ENCODE results near the gene HLA-DMB.
"Not testable (repeated sequence)": the region's sequence is repeated elsewhere in the genome, so short reads cannot be mapped to it uniquely, and the experiment has no call there.

The HLA-DMB gene

DNA sequence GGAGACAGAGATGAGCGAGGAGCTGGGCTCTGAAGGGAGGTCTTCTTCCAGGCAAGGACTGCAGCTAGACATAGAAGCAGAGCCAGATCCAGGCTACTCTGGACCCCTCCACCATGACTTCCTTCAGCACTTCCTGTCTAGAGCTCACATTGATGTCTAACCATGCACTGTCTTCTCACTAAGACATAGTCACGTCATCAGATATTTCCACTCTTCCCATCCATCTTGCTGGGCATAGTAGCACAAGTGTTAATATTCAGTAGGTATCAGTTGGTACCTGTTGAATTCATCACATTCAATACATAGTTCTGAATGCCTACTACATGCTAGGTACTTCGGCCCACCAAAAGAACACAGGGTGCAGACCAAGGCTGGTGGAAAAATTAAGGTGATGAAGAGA lies 9.2 kb upstream of the HLA-DMB start:
- DNase-seq (ENCODE audit: low spot score): no peak

DNA sequence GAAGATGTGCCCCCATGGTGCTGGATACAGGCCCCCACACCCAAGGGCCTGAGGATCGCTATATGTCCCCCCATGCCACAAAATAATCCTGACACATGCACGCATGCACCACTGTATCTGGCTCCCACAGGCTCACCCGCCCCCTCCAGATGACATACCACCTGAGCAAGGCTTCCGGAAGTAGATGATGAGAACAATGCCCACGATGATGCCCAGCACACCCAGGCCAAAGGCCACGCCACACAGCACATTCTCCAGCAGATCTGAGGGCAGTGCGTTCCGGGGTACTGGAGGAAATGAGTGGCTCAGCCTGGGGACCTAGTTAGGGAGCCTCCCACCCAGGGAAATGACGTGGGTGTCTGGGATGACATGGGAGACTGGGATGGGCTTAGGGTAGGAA lies 8.3 kb upstream of the HLA-DMB start:
- DNase-seq (ENCODE audit: low spot score): no peak

- no peak for DNase-seq (ENCODE audit: low spot score)
Measured at GRCh38 chr6:32947552-32948465, 7.0 kb upstream of the HLA-DMB start.

DNA sequence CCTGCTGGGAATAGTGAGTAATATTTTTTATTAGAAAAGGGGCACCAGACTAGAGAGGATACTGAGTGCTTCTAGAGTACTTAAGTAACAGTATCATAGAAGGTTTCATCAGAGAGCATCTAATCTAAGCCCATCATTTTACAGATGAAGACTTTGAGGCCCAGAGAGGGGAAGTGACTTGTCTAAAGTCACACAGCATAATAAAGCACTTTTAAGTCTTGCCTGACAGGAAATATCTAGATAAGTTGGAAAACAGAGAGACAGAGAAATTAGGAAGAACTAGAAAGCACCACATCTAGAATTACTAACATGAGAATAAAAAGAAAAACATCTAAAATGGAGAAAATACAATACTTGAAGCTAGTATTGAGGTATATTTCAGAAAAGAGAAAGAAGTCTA lies 6.1 kb upstream of the HLA-DMB start:
- DNase-seq (ENCODE audit: low spot score): no peak

- no peak for DNase-seq (ENCODE audit: low spot score)
Measured at GRCh38 chr6:32945953-32946352, 5.1 kb upstream of the HLA-DMB start.

- no peak for DNase-seq (ENCODE audit: low spot score)
Measured at GRCh38 chr6:32945108-32945760, 4.4 kb upstream of the HLA-DMB start.

DNA sequence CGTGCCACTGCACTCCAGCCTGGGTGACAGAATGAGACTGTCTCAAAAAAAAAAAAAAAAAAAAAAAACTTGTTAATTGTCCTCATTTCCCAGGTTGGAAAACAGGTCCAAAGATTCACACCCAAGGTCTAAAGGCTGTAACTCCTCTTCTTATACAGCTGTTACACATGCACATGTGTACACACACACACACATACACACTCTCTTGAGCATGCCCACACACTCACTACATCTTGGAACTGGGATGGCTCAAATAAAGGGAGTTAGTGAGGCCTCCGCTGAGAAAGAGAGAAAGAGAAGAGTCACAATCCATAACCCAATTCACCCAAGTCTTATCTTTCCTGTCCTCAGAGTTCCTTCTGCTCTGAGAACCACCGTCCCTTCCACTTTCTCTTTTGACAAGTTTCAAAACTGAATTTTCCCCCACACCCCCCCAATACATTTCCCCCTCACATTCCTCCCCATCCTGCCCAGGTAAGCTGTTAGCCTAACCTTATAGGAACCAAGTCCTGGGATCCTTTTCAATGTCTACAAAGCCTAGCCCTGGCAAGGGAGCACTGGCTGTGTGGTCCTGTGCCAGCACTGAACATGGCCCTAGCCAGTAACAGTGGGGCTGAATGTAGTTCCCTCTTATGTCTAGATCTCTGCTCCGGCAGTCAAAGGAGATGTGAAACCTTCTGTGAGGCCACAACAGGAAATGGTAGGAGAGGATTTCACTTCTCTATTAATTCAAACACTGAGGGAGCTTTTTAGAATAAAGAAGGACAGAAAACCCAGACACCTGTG lies 3.2 kb upstream of the HLA-DMB start:
- DNase-seq (ENCODE audit: low spot score): no peak

GRCh38 chr6:32942555-32943123 lies 1.8 kb upstream of the HLA-DMB start:
- DNase-seq (ENCODE audit: low spot score): not testable (repeated sequence)

DNA sequence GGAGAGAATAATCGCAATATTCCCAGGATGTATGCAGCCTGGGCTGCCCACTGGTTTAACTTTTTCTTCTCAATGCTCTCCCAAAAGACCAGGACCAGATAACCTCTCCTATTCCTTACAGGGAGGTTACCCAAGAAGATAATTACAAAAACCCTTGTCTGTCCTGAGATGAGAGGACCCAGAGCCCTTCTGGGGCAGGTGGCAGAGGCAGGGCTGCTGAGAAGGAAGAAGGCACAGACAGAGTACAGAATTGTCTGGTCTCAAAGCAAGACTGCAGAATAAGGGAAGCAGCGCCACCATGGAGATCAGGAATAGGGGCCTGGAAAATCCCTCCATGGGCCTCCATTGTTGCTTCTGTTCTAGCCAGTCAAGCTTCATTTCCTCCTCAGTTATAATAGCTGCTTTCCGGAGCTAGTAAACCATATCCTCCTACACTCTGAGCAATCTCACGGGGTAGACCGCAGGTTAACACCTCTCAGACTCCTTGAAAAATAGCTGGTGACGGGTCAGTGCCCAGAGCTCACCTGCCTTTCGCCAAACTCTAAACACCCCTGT lies 463 bp upstream of the HLA-DMB start:
- no peak for DNase-seq (ENCODE audit: low spot score)

DNA sequence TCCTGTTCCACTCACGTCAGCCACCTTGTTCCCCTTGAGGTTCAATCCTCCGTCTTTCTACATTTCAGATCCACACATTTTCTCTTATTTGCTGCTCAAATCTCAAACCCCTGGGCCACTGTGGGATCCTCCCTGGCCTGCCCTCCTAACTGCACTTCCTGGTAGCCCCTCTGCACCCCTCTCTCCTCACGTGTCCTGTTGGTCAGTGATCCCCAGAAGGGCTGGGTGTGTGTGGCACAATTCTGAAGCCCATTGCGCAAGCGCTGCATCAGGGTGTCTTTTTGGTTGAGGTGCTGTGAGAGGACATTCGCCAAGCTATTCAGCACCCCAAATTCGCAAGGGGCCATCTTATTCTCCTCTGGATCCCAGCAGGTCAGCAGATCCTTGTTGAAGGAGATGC lies 2.3 kb downstream of the HLA-DMB start:
- DNase-seq (ENCODE audit: low spot score): no peak

DNA sequence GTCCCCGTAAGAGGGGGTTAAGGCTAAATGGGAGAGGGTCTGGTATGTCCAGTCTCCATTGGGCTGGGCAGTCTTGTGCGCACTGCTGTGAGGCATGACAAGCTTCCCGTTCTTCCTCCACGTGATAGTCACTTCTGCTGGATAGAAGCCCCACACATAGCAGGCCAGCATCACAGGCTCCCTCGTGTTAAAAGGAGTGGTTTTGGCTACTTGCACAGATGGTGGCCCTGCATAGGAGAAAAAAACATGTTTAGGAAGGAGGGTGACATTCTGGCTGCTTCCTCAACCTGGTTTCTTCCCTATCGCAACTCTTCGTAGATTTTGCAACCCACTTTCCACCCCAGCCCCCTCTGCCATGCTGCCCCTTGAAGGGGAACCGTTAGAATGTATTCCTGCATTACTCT lies 3.6 kb downstream of the HLA-DMB start:
- DNase-seq (ENCODE audit: low spot score): no peak

- no peak for DNase-seq (ENCODE audit: low spot score)
Measured at GRCh38 chr6:32936239-32937152, 4.3 kb downstream of the HLA-DMB start.

DNA sequence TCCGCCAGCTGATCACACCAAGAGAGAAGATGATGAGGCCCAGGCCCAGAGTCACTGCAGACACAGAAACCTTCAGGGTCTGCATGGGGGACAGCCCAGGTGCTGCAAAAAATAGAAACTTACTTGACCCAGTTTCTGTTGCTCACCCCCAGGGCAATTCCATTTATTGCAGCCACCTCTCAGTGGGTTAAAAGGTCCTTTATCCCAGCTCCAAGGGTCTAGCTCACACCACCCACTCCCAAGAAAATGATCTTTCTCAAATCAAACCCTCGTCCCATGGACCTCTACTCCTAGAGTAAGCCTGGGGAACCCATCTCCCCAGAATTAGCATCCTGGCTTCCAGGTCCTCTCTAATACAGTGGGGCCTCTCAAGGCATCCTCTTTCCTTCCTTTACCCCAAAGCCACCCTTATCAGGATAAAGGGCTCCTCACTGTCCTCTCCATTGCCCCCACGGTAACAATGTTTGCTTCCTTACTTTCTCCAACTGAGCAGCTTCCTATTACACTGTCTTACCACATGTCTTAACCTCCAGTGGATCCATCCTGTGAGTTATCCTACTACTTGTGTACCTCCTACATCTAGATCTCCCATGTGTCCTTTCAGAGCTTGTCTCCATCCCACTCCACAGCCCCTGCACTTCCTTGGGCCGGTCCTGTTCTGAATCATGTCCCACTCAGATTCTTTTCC lies 5.1 kb downstream of the HLA-DMB start:
- no peak for DNase-seq (ENCODE audit: low spot score)

DNA sequence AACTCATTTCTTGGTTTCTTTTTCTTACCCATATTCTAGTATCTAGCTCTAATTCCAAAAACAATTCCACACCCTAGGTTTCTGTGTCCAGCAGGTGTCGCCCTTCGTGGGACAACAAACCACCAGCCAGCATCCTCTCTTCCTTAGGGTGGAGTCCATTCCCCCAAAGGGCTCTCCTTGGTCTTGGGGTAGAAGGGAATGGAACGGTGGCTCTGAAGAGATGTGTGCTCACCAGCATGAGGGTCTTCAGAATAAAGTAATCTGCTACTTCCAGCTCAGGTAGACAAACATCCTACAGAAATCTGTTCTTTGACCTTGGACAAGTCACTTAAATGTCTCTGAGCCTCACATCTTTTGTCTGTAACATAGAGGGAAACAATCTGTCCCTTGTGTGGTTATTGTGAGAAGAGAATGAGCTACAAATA lies 7.2 kb downstream of the HLA-DMB start:
- peak; percentile 63 for DNase-seq (ENCODE audit: low spot score)

DNA sequence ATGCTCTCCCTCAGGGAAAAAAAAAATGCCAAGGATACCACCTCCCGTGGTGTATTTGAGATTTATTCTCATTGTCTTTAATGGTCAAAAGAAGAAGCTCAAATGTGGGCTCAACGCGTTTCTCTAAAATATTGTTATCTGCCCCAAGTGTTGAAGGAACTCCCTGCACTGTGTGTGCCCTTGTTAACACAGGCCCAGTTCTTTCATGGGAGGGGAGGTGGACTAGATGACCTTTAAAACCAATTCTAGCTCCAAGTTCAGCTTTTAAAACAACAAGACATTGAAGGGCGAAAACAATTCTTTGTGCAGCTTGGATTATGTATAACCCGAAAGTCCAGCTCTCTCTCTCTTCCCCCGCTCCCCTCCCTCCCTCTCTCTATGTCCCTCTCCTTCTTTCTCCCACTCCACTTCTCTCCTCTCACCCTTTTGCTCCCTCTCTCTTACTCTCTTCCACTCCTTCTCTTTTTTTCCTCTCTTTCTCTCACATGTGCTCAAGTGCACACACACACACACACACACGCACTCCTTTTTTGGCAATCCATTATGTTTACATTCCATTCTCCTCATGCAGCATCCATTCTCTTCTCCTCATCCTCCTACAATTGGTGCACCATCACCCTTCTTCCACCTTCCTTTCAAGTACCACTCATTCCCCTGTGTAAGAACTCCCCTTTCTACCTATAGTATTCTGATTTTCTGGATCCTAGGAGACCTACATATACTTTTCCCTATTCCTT lies 8.5 kb downstream of the HLA-DMB start:
- DNase-seq (ENCODE audit: low spot score): no peak

DNA sequence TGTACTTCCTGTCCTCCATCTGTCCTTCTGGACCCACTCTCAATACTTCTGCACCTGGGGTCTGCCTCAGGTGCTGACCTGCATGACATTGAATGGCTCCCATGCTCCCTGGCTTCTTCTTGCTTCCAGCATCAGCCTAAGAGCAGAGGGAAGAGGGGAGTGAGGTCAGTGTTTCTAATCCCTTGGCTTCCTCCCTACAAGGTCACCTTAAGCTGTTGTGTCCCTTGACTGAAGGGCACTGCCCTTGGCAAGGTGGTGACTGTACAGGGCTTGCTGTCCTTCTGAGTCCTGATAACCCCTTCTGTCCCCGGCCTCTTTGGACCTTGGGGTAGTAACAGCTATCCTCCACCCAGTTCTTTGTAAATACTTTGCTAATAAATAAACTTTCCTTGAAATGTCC lies 9.6 kb downstream of the HLA-DMB start:
- no peak for DNase-seq (ENCODE audit: low spot score)

DNA sequence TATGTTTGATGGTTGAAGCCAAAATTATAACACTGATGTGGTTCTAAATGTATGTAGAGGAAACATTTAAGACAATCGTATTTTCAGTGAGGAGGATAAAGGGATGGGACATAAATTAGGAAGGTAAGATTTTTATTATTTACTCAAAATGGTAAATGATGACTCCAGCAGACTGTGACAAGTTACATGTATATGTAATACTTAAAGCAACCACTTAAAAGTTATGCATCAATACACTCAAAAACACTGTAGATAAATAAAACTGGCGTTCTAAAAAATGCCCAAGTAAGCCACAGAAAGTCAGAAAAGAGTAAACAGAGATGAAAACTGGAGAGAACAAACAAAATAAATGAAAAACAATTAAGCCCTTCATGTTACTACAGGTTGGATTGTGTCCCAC lies 18.7 kb downstream of the HLA-DMB start:
- DNase-seq (ENCODE audit: low spot score): no peak

- DNase-seq (ENCODE audit: low spot score): no peak
Measured at GRCh38 chr6:32920715-32921114, 20.1 kb downstream of the HLA-DMB start.

- DNase-seq (ENCODE audit: low spot score): no peak
Measured at GRCh38 chr6:32912951-32913350, 27.9 kb downstream of the HLA-DMB start.

GRCh38 chr6:32908897-32909296 lies 31.9 kb downstream of the HLA-DMB start:
- DNase-seq (ENCODE audit: low spot score): no peak
